GM12873 (cell line): ENCODE measurements around the gene LARGE2.

Source experiments
- TF ChIP-seq, protein P1 (sequence below): IDR thresholded peaks from 2 replicates; pipeline ENCODE4 v1.5.1; 2012; ENCODE audit warnings: low read depth, mild to moderate bottlenecking, moderate library complexity, low read length, control low read depth; ENCODE audit not compliant: insufficient read depth; ENCODE audit errors: missing control alignments

LARGE2 gene

DNA sequence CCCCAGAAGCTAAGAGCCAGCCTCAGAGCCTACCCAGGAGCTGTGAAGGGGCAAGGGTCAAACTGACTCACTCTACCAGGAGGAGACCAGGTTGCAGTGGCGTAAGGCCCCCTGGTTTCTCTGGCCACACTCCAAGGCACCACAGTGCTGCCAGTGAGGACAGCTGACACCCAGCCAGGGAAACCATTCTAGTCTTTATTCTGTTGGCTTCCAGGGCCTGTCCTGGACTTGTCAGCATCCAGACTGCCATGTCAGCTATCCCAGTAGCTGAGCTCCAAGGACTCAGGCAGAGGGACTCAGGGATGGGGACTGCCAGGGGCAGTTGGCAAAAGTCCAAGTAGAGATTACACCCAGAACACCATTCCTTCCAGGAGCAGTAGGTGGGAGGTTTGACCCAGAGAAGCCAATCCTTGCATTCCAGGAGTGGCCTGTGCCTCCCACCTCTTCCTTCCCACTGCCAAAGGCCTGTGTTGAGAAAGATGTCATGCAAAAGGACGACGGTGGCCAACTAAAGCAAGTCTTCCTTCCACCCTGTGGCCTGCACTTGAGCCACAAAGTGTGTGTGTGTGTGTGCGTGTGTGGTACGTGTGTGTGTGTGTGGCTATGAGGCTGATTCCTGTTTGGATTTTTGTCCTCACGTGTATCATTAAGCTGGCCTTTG is 40.6 kb upstream of the LARGE2 start:
- TF ChIP-seq, protein P1, sequence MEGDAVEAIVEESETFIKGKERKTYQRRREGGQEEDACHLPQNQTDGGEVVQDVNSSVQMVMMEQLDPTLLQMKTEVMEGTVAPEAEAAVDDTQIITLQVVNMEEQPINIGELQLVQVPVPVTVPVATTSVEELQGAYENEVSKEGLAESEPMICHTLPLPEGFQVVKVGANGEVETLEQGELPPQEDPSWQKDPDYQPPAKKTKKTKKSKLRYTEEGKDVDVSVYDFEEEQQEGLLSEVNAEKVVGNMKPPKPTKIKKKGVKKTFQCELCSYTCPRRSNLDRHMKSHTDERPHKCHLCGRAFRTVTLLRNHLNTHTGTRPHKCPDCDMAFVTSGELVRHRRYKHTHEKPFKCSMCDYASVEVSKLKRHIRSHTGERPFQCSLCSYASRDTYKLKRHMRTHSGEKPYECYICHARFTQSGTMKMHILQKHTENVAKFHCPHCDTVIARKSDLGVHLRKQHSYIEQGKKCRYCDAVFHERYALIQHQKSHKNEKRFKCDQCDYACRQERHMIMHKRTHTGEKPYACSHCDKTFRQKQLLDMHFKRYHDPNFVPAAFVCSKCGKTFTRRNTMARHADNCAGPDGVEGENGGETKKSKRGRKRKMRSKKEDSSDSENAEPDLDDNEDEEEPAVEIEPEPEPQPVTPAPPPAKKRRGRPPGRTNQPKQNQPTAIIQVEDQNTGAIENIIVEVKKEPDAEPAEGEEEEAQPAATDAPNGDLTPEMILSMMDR = no peak

DNA sequence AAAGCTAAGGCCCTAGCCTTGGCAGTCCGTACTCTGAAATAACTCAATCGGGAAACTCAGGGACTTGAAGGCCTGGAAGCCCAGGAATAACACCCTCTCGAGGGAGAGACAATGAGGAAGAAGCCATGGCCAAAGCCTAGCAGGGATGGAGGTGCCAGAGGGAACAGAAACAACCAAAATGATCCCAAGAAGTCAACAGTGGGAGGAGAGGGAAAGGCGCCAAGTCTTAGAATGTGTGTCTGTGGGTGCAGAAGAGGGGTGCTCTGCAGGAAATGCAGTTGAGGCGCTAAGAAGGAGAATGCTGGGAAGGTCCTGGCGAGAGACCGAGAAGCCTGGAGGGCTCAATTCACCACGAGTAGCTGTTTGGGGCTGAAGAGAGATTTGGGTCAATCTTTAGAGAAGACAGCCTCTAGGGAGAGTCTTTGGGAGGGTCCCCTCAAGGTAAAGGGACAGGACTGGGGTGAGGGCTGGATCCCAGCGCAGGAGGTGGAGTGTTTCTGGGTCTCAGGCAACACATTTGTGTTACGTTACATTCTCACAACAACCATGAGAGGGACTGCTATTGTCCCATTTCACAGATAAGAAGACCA is 37.8 kb upstream of the LARGE2 start:
- TF ChIP-seq, protein P1 = no peak

DNA sequence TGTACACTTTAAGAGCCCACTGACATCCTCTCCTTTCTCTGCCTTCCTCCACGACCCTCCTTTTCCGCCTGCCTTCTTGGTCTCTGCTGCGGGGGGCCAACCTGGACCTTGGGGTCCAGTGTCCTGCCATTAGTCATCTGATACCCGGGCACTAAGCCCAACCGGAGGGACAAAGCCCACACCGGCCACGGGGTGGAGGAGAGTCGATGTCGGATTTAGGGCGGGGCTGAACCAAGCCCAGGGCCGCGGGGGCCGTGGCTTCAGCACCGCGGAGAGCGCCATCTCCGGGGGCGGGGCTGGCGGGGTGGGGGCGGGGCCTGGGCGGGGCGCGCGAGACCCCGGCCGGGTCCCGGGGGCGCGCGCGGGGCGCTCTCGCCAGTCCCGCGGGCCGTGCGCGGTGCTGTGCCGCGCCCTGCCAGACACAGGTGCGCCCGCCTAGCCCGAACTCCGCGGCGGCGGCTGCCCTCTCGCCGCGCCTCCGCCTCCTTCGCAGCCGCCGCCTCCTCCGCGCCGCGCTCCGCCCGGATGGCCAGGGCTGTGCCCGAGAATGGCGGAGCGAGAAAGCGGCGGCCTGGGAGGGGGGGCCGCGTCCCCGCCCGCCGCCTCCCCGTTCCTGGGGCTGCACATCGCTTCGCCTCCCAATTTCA is 37.1 kb upstream of the LARGE2 start, which contains the start of gene MAPK8IP1:
TSS of gene MAPK8IP1 (plus strand) at position 378 of the 647 bp plus-strand sequence. CDS start at position 548, 170 bp downstream.
- TF ChIP-seq, protein P1 = no peak

DNA sequence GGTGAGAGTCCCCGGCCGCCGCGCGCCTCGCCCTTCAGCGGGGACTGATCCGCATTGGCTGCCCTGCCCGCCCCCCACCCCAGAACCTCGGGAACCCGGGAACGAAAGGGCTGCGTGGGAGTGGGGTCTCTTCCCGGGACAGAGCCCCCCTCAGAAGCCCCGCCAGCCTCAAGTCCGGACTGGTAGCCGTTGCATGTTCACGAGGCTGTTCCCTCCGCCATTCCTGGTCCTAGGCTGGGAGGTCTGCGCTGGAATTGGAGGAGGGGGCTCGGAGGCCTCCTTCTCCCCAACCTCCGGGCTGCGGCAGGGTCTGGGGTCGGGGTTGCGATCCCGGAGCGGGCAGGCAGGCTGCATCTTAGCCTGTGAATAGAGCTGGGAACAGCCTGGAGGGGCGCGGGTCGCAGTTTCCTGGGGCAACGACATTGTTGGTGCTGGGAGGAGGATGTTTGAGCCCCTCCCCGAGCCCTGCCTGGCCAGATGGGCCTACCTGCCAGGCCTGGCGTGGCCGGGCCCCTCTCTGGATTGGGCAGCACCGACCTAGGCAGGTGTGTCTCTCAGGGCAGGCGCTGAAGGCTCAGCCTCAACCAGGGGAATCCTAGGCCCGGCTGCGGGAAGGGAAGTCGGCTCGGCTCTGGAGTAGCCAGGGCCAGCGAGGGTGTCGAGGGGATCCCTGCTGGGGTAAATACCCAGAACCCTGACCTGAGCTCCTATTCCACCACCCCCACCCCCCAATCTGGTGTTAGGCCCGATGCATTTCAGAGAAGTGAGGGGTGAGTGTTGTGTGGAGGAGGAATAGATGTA is 36.3 kb upstream of the LARGE2 start:
- TF ChIP-seq, protein P1 = no peak

DNA sequence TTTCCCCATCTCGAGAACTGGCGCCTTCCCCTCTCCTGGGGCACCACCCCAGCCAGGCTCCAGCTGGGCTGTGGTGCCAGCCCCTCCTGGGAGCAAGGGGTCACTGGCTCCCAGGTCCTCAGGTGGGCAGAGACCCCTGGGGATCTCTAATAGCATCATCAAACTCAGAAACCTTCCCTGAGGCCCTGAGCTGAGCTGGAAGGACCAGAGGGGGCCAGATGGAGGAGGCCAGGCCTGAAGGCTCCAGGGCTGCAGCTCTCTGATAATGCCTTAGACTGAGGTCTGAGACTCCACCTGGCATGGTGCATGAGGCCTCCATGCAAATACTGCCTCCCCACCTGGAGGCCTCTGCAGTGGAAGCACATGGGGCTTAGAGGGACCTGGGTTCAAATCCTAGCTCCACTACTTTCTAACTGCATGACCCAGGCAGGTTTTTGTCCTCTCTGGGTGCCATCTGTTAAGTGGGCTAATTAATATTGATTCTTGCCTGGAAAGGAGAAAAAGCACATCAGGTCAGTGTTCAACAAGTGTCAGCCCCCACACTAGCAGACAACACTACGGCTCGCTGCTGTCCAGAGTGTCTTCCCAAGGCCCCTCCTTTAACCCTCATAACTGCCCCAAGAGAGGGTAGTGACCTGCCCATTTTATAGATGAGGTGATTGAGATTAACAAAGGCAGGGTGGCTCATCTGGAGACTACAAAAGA is 35.5 kb upstream of the LARGE2 start:
- TF ChIP-seq, protein P1 = no peak

DNA sequence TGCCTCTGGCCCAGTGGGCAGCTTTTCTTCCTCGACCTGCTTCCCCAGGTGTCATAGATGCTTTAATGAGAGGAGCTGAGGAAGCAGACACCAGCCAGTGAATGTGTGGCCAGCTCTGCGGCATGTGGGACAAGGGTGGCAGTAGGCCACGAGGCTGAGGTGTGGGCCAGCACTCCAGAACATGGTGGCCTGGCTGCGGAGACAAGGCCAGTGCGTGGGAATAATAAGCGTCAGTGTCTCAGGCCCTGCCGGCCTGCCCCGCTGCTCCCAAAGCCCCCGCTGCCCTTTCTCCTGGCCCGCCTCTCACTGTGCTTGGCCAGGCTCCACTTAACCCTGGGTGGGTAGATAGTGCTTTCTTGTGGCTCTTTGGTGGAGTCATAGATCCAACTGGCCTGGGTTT is 34.9 kb upstream of the LARGE2 start:
- TF ChIP-seq, protein P1 = no peak
